K562 (cell line): ENCODE measurements around the gene BEST2. TPM values are rescaled to one million over a fixed set of nuclear protein-coding genes. Genes with fewer than 3 reads are reported as not detected.
A peak's percentile ranks its signal among the peaks of the same experiment; 100 is the strongest.

Source experiments
- BCLAF1 ChIP-seq, 2 experiments: fragments of 450-650 bp in 1 of 2; IDR thresholded peaks; 2 replicates each; pipeline ENCODE4 v1.6.1; 2011 to 2017; ENCODE audit warnings: low read depth in 2 of 2, antibody characterized with exemption in 1 of 2, borderline replicate concordance in 1 of 2, low read length in 1 of 2, mild to moderate bottlenecking in 1 of 2, mixed read lengths in 1 of 2; ENCODE audit not compliant: control insufficient read depth in 1 of 2
- CHD1 ChIP-seq: fragments of 200-600 bp; sonication (generic); IDR thresholded peaks from one replicate; pipeline ENCODE4 v1.6.1; 2012; ENCODE audit warnings: mild to moderate bottlenecking, moderate library complexity, low read length, inconsistent platforms
- CHD4 ChIP-seq: fragments of 200-600 bp; sonication (generic); IDR thresholded peaks from 3 replicates; pipeline ENCODE4 v1.6.1; 2012; ENCODE audit warnings: low read depth, mild to moderate bottlenecking, mixed read lengths, low read length, inconsistent platforms; ENCODE audit not compliant: insufficient read depth, insufficient replicate concordance, poor library complexity, severe bottlenecking
- ETV5 ChIP-seq: sonication (generic); formaldehyde crosslinking; IDR thresholded peaks from 2 replicates; pipeline ENCODE4 v1.4.0; 2020; ENCODE audit warnings: low read depth, mild to moderate bottlenecking, missing genetic modification reagents
- HOMEZ ChIP-seq: fragments of 250-450 bp; sonication (Bioruptor Pico); IDR thresholded peaks from 2 replicates; pipeline ENCODE4 v1.4.0; 2020; ENCODE audit warnings: mild to moderate bottlenecking, moderate library complexity
- KHSRP ChIP-seq: fragments of 450-650 bp; IDR thresholded peaks from 2 replicates; pipeline ENCODE4 v1.6.1; 2017
- KLF1 ChIP-seq: fragments of 450-650 bp; IDR thresholded peaks from 2 replicates; pipeline ENCODE4 v1.6.1; 2016; ENCODE audit warnings: missing genetic modification characterization, missing compliant biosample characterization
- MCM2 ChIP-seq: fragments of 450-650 bp; IDR thresholded peaks from 2 replicates; pipeline ENCODE4 v1.6.1; 2017; ENCODE audit warnings: low read depth, mild to moderate bottlenecking
- MXI1 ChIP-seq: IDR thresholded peaks from 2 replicates; pipeline ENCODE4 v1.6.1; 2011; ENCODE audit warnings: low read depth, mild to moderate bottlenecking, improper control_type of control experiment, low read length
- NFIC ChIP-seq: fragments of 450-650 bp; IDR thresholded peaks from 2 replicates; pipeline ENCODE4 v1.6.1; 2017; ENCODE audit warnings: mild to moderate bottlenecking, inconsistent platforms
- SRF ChIP-seq, 2 experiments: fragments of 250-450, 450-650 bp in 1 of 2; sonication (Bioruptor Pico) in 1 of 2; sonication (generic) in 1 of 2; formaldehyde crosslinking; IDR thresholded peaks; 2 replicates each; pipeline versions ENCODE4 v1.5.0 to v1.5.1; 2020 to 2022; ENCODE audit warnings: mild to moderate bottlenecking in 1 of 2, missing genetic modification reagents in 1 of 2
- polyA plus RNA-seq, 8 experiments: library from polyadenylated mRNA; depleted of rRNA in 4 of 8; stranded (reverse) in 5 of 8; unstranded in 3 of 8; fragments of >200 nt; fragmentation: Nextera tagmentation in 2 of 8; fragmentation: Illumina TruSeq in 1 of 8; extraction: Ambion mirVana in 2 of 8; extraction: Trizol in 1 of 8; gene quantifications; 2 replicates each; pipeline versions ENCODE4 v1.2.1 to v1.2.3, GENCODE V29; 2011 to 2014; ENCODE audit warnings: inconsistent platforms in 1 of 8, missing spikeins in 1 of 8
- total RNA-seq, 7 experiments: library from RNA; depleted of rRNA in 6 of 7; stranded (reverse); fragments of >200 nt in 6 of 7; fragmentation: Illumina TruSeq in 2 of 7; extraction: Trizol in 2 of 7; gene quantifications; 2 replicates each; pipeline versions ENCODE4 v1.2.1 to v1.2.3, GENCODE V29; 2011 to 2021; ENCODE audit warnings: low replicate concordance in 1 of 7
- TF ChIP-seq, protein P1 (sequence below): sonication (generic); formaldehyde crosslinking; IDR thresholded peaks from 2 replicates; pipeline ENCODE4 v1.8.0; 2022; ENCODE audit warnings: missing genetic modification reagents, mild to moderate bottlenecking, borderline replicate concordance
- TF ChIP-seq, protein P2 (sequence below), 2 experiments: IDR thresholded peaks; 2 replicates each; pipeline ENCODE4 v1.6.1; 2012; ENCODE audit warnings: improper control_type of control experiment in 2 of 2, low read depth in 2 of 2, low read length in 2 of 2, borderline replicate concordance in 1 of 2

Gene BEST2
- total and polyA plus RNA-seq, 9 of the 15 experiments (the other 6 are each of a cell fraction or from before 2014, with no cell fraction given): not detected

DNA sequence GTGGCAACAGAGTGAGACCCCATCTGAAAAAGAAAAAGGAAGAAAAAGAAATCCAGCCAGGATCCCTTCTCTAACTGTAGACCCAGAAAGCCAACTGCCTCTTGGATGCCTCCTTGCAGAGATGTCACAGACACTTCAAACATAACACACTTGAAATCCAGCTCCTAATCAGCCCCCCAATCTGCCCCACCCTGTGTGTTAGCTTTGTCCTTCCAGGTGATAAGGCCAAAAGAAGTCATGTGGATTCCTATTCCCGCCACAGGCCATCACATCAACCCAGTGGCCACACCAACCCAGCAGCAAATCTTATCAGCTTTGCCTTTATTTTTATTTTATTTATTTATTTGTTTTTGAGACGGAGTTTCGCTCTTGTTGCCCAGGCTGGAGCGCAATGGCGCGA lies 8.1 kb downstream of the BEST2 start (continued):
- TF ChIP-seq BCLAF1 (IDR thresholded peaks at IDR 0.05; ENCODE audit: borderline replicate concordance in 1 of 2, control insufficient read depth in 1 of 2, low read depth in 2 of 2, low read length in 1 of 2): no peak
- no peak for TF ChIP-seq ETV5 (CRISPR knock-in tag)
- no peak for TF ChIP-seq NFIC
- peak; percentile 74 for TF ChIP-seq KLF1
- TF ChIP-seq SRF (CRISPR knock-in tag; IDR thresholded peaks at IDR 0.05): no peak
- TF ChIP-seq, protein P1, sequence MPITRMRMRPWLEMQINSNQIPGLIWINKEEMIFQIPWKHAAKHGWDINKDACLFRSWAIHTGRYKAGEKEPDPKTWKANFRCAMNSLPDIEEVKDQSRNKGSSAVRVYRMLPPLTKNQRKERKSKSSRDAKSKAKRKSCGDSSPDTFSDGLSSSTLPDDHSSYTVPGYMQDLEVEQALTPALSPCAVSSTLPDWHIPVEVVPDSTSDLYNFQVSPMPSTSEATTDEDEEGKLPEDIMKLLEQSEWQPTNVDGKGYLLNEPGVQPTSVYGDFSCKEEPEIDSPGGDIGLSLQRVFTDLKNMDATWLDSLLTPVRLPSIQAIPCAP (CRISPR knock-in tag): no peak
- TF ChIP-seq, protein P2, sequence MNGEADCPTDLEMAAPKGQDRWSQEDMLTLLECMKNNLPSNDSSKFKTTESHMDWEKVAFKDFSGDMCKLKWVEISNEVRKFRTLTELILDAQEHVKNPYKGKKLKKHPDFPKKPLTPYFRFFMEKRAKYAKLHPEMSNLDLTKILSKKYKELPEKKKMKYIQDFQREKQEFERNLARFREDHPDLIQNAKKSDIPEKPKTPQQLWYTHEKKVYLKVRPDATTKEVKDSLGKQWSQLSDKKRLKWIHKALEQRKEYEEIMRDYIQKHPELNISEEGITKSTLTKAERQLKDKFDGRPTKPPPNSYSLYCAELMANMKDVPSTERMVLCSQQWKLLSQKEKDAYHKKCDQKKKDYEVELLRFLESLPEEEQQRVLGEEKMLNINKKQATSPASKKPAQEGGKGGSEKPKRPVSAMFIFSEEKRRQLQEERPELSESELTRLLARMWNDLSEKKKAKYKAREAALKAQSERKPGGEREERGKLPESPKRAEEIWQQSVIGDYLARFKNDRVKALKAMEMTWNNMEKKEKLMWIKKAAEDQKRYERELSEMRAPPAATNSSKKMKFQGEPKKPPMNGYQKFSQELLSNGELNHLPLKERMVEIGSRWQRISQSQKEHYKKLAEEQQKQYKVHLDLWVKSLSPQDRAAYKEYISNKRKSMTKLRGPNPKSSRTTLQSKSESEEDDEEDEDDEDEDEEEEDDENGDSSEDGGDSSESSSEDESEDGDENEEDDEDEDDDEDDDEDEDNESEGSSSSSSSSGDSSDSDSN (IDR thresholded peaks at IDR 0.05; ENCODE audit: borderline replicate concordance in 1 of 2, low read depth in 2 of 2, low read length in 2 of 2): no peak
- TF ChIP-seq KHSRP: no peak
- no peak for TF ChIP-seq MCM2
- no peak for TF ChIP-seq HOMEZ (CRISPR knock-in tag)
- no peak for TF ChIP-seq CHD1
- TF ChIP-seq MXI1: no peak
- no peak for TF ChIP-seq CHD4
